DMS79 (cell line): ENCODE data around the gene SHC2.
"Not testable (repeated sequence)": the region's sequence is repeated elsewhere in the genome, so short reads cannot be mapped to it uniquely, and the experiment has no call there.

ENCODE experiments used
- DNase-seq: peaks from one replicate; lab custom pipeline; 2025; lab: John Stamatoyannopoulos, UW

The SHC2 gene

GRCh38 chr19:389935-390289, 70.9 kb downstream of the SHC2 start:
- no peak for DNase-seq

- peak; percentile 58 for DNase-seq
Observed at GRCh38 chr19:389255-389934, 71.4 kb downstream of the SHC2 start.

GRCh38 chr19:388691-389090, 72.1 kb downstream of the SHC2 start:
- DNase-seq: no peak

GRCh38 chr19:387777-388176, 73.1 kb downstream of the SHC2 start:
- no peak for DNase-seq

- peak; percentile 27 for DNase-seq
Observed at GRCh38 chr19:386632-387301, 74.1 kb downstream of the SHC2 start.

GRCh38 chr19:386189-386588, 74.6 kb downstream of the SHC2 start:
- not testable (repeated sequence) for DNase-seq

GRCh38 chr19:384799-385169, 76.0 kb downstream of the SHC2 start:
- no peak for DNase-seq

- DNase-seq: no peak
Observed at GRCh38 chr19:383922-384798, 76.7 kb downstream of the SHC2 start.

GRCh38 chr19:383040-383439, 77.8 kb downstream of the SHC2 start:
- no peak for DNase-seq

GRCh38 chr19:382578-382977, 78.3 kb downstream of the SHC2 start:
- peak; percentile 19 for DNase-seq

- not testable (repeated sequence) for DNase-seq
Observed at GRCh38 chr19:381901-382300, 78.9 kb downstream of the SHC2 start.

- not testable (repeated sequence) for DNase-seq
Observed at GRCh38 chr19:380618-381219, 80.1 kb downstream of the SHC2 start.

GRCh38 chr19:379796-380195, 81.0 kb downstream of the SHC2 start:
- DNase-seq: no peak

GRCh38 chr19:378706-379105, 82.1 kb downstream of the SHC2 start:
- no peak for DNase-seq

GRCh38 chr19:377801-378581, 82.8 kb downstream of the SHC2 start:
- DNase-seq: no peak

- DNase-seq: no peak
Observed at GRCh38 chr19:376111-376470, 84.7 kb downstream of the SHC2 start.

GRCh38 chr19:375395-376110, 85.3 kb downstream of the SHC2 start:
- DNase-seq: no peak

- no peak for DNase-seq
Observed at GRCh38 chr19:374886-375235, 86.0 kb downstream of the SHC2 start.

- DNase-seq: no peak
Observed at GRCh38 chr19:374183-374885, 86.5 kb downstream of the SHC2 start.

GRCh38 chr19:373391-374182, 87.2 kb downstream of the SHC2 start:
- no peak for DNase-seq
